Measurements from ENCODE around the gene ATP6V0E1.
"Not testable (repeated sequence)": the region's sequence is repeated elsewhere in the genome, so short reads cannot be mapped to it uniquely, and the experiment has no call there.

ATP6V0E1 gene

DNA sequence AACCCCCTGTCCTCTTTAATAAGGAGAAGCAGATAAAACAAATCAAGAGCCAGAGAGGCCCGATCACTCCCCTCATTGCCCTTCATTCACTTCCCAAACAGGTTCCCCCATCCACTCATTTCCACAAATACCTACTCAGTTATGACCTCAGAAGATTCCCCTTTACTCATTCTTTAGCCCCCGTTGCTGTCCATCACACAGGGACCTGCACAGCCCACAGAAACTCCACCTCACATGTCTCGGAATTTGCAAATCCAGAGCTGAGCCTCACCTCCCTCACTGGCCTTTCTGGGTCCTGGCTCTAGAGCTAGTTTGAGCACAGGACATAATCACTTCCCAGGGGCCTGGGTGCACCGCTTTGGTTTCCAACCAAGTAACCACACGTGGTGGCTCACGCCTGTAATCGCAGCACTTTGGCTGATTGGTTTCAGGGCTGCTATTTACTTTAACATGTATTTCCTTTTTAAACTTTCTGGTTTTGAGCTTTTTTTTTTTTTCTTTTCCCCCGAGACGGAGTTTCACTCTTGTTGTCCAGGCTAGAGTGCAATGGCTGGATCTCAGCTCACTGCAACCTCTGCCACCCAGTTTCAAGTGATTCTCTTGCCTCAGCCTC, 17.8 kb downstream of the ATP6V0E1 start:
- in situ Hi-C loops (cut with MboI; ENCODE audit: low sequenced_read_pairs), result no loop called here

DNA sequence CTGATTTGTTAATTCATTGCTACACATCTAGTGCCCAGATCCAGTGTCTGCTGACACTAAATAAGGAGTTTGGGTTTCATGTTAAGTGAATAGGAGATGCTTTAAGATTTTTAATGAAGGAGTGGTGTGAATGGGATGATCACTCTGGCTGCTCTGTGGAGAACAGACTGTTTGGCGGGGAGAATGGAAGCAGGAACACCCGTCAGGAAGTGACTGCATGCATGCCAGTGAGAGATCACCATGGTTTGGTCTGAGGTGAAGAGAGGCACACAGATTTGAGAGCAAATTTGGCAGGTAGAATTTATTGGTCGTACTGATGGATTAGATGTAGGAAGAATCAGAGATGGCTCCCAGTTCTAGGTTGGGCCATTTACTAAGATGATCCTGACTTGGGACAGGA, 19.8 kb downstream of the ATP6V0E1 start:
- in situ Hi-C loops (cut with MboI; ENCODE audit: low sequenced_read_pairs), result no loop called here

DNA sequence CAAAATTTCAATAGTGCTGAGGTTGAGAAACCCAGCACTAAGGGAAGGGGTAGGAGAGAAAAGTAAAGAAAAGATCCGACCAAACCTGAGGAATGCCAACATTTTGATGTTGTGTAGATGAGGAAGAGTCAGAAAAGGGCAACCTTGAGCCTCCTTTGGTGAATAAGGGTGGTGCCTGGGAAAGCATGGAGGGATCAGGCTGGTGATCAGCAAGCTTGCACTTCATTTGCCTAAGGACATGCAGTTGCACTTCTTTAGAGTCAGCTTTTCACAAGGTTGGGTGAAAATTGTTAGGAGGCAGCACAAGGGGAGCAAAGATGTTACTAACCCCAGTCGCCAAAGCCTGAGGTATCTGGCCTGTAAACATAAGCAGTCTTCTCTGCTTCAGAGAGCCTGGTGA, 20.4 kb downstream of the ATP6V0E1 start:
- in situ Hi-C loops (cut with MboI; ENCODE audit: low sequenced_read_pairs), result no loop called here

DNA sequence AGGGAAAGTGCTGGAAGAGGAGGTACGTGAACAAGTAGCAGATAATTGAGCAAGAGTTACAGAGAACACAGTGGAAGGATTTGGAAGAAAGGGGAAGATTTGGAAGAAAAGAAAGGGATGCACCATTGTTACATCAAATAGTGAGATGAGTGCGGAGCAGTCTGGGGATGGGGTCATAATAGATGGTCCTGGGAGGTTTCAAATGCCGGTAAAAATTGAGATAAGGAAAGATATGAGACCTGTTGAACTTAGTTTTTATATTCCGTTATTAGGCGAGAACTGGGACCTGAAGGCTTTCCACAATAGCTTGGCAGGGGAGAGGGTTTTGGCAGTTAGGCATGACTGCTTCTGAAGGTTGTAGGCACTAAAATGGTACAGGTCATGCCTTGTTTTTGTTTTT, 20.9 kb downstream of the ATP6V0E1 start:
- in situ Hi-C loops (cut with MboI; ENCODE audit: low sequenced_read_pairs), result no loop called here

DNA sequence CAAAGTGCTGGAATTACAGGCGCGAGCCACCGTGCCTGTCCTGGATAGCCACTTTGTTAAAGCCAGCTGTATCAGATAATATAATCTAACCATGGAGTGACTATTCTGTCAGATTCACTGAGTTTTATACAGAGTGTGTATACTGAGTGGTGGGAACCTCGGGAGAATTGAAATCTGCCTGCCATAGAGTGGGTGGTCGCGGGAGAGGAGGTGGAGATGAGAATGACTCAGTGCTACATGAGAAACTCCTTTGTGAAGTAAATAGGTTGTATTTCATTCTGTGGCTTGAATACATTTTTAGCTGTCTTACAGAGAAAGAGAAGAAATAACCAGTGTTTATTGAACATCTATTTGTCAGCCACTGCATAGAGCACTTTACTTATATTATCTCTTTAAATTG, 26.4 kb downstream of the ATP6V0E1 start:
- in situ Hi-C loops (cut with MboI; ENCODE audit: low sequenced_read_pairs), result no loop called here

DNA sequence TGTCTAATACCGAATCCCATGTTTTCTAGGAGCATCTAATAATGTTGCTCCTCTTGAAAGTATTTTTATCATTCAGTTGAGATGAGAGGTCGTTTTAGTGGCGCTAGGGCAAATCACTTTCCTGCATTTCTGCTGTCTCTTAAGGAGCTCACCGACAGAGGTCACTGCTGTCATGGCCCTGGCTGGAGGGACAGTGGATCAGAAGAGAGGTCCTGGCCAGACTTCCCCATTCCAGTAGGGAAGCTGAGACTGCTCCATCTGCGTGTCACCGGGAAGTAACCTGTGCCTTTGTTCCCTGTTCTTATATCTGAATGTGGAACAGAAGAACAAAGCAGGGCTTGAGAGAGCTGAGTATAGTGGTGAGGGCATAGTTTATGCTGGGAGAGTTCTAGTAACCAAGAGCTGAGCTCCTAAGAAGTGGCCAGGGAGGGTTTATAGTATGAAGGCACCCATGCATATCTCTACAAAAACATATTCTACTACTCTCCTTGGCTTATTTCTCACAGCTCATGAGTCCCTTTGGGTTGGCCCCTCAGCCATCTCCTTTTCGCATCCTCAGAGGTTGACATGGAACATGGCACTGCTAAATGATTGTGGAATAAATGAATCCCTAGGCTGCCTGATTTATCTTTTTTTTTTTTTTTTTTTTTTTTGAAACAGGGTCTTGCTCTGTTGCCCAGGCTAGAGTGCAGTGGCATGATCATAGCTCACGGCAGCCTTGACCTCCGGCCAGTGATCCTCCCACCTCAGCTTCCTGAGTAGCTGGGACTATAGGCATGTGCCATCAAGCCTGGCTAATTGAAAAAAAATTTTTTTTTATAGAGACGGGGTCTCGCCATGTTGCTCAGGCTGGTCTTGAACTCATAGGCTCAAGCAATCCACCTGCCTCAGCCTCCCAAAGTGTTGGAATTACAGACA, 27.2 kb downstream of the ATP6V0E1 start:
- in situ Hi-C loops (cut with MboI; ENCODE audit: low sequenced_read_pairs), result no loop called here

DNA sequence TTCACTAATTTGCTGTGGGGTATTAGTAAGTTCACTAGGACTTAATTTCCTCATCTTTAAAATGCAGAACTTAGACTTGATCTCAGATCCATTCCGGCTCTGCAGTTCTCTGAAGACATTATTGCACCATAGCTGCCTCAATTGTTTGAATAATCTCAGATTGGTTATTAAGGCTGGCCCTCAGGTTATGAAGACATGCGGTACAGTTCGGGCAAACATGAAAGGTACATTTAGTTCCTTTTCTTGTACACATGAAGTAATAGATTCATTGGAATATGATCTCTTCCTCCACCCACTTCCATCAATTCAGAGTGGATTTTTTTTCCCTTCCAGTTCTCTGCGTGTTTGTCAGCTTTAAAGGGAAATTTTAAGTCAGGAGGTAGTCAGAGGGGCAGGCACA, 28.0 kb downstream of the ATP6V0E1 start:
- in situ Hi-C loops (cut with MboI; ENCODE audit: low sequenced_read_pairs), result no loop called here

DNA sequence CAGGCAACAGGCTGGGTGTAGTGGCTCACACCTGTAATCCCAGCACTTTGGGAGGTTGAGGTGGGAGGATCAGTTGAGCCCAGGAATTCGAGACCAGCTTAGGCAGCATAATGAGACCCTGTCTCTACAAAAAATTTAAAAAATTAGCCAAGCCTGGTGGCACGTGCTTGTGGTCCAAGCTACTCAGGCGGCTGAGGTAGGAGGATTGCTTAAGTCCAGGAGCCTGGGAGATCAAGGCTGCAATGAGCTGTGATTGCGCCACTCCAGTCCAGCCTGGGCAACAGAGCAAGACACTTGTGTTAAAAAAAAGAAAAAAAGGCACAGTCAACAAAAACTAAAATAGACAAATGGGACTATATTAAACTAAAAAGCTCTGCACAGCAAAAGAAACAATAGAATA, 29.3 kb downstream of the ATP6V0E1 start:
- in situ Hi-C loops (cut with MboI; ENCODE audit: low sequenced_read_pairs), result no loop called here

DNA sequence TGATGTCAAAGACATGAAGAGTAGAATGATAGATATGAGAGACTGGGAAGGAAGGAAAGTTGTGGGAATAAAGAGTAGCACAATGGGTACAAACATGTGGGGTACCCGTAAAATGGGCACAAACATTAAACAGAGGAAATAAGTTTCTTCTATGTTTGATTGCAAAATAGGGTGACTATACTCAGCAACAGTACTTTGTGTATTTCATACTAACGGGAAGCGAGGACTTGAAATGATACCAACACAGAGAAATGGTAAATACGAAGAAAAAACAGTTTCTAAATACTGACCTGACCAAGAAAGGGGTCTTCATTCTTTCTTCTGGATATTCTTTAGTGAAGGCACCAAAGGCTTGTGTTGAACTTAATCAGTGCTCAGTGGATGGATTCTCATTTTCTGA, 31.1 kb downstream of the ATP6V0E1 start:
- in situ Hi-C loops (cut with MboI; ENCODE audit: low sequenced_read_pairs), result no loop called here

DNA sequence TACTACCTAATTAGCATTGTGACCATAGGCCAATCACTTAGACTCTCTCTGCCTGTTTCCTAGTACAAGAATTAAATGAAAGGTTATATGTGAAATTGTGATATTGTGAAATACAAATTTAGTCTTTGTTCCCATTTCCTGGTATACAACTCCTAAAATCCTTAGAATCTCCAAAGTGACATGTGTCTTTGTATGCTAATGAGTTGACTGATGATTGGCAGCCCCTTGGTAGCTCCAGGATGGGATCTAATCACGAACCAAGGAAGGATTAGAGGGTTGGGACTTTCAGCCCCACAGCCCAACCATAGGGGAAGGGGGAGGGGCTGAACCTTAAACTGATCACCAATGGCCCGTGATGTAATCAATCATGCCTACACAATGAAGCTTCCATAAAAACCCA, 31.6 kb downstream of the ATP6V0E1 start:
- in situ Hi-C loops (cut with MboI; ENCODE audit: low sequenced_read_pairs), result no loop called here

DNA sequence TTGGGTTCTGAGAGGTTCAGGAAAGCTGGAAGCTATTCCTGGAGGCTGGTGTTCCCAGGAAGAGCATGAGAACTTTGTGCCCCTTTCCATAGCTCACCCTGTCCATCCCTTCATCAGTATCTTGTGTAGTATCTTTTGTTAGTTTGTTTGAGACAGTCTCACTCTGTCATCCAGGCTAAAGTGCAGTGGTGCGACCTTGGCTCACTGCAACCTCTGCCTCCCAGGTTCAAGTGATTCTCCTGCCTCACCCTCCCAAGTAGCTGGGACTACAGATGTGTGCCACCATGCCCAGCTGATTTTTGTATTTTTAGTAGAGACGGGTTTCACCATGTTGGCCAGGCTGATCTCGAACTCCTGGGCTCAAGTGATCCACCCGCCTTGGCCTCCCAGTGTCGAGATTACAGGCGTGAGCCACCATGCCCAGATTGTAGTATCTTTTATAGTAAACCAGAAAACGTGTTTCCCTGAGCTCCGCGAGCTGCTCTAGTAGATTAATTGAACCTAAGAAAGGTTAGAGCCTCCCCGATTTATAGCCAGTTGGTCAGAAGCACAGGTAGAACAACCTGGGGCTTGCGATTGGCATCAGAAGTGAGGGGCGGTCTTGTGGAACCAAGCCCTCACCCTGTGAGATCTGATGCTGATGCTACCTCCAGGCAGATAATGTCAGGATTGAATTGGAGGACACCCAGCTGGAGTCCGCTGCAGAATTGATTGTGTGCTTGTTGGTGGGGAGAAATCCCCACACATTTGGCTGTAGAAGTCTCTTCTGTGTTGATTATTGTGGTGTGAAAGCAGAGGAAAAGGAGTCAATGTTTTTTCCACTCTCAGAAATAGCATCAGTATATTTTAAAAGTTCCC, 32.3 kb downstream of the ATP6V0E1 start:
- in situ Hi-C loops (cut with MboI; ENCODE audit: low sequenced_read_pairs), result no loop called here

DNA sequence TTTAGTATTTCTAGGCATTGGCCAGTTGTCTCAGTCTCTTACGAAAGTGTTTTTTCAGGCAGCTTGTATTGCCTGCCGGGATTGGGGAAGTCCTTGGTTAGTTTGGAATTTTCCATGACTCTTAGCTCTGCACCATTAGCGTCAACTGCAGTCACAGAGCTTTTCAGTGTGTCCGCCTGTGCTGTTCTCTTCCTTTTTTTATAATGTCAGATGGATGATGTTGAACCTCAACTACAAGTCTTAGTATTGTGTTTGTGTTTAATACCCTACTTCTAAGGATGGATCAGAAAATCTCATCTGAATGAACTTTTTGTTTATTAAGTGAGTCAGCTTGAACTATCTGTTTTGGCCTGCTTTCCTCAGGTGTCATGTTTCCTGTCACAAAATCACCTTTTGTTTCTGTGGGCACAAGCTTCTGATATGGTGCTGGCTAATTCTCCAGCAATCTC, 33.1 kb downstream of the ATP6V0E1 start:
- in situ Hi-C loops (cut with MboI; ENCODE audit: low sequenced_read_pairs), result no loop called here

DNA sequence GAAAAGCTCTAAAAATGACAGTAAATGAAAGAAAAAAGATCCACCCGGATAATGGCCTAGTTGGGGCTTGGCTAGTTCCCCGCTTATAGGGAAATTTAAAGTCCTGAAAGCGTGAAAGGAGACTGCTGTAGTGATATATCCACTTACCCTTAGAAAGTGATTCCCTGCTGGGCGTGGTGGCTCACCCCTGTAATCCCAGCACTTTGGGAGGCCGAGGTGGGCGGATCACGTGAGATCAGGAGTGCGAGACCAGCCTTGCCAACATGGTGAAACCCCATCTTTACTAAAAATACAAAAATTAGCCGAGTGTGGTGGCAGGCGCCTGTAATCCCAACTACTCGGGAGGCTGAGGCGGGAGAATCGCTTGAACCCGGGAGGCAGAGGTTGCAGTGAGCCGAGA, 33.5 kb downstream of the ATP6V0E1 start:
- in situ Hi-C loops (cut with MboI; ENCODE audit: low sequenced_read_pairs), result not testable (repeated sequence)

DNA sequence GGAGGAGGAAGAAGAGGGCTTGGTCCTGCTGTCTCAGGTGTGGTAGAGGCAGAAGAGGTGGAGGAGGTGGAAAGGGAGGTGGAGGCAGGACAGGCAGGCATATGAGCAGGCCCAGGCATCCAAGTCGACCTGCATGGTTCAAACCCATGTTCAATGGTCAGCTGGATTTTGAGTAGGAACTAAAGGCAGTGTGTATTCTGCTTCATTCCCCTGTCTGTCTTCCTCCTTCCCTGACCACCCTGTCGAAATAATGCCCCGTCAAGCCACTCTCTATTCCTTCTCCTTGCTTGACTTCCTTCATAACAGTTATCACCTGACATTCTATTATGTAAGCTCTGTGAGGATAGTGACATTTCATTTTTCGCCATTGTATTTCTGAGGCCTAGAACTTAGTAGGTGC, 34.8 kb downstream of the ATP6V0E1 start:
- in situ Hi-C loops (cut with MboI; ENCODE audit: low sequenced_read_pairs), result no loop called here

DNA sequence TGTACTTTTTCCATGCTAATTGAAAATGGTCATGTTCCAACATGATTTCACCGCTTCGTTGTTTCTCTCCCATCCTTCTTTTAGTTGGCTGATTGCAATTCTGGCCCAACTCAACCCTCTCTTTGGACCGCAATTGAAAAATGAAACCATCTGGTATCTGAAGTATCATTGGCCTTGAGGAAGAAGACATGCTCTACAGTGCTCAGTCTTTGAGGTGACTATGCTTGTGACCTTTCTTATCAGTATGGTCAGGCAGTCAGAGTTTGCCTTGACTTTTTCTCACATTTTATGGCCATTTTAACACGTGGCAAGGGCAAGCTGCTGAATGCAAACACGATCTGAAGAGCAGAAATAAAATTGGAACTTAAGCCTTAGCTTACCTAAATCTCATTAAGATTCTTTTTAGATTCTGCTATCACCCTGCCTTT, 36.6 kb downstream of the ATP6V0E1 start:
- in situ Hi-C loops (cut with MboI; ENCODE audit: low sequenced_read_pairs), result no loop called here

DNA sequence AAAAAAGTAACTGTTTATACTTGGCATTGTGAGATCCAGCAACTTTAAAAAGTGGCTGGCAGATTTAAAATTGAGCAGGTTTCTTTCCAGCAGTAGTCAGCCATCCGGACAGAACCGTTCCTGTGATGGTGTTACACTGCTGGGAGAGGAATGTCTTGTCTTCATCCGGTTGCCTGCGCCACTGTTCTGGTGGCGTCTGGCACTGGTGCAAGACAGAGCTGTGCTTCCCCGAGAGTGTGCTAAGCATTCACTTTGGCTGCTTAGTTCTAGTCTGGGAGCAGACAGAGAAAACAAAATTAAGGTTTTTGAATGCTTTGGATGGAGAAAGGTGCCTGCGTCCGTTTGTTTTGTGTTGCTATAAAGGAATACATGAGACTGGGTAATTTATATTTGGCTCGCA, 37.1 kb downstream of the ATP6V0E1 start:
- in situ Hi-C loops (cut with MboI; ENCODE audit: low sequenced_read_pairs), result no loop called here

DNA sequence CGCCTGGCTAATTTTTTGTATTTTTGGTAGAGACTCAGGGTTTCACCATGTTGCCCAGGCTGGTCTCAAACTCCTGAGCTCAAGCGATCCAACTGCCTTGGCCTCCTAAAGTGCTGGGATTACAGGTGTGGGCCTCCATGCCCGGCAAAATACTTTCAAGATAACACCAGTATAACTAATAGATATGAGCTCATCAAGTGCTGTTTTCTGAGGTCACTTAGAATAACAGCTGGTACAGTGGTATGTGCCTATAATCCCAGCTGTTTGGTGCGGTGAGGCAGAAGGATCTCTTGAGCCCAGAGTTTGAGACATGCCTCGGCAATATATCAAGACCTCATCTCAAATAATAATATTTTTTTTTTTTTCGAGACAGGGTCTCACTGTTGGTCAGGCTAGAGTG, 42.1 kb downstream of the ATP6V0E1 start:
- in situ Hi-C loops (cut with MboI; ENCODE audit: low sequenced_read_pairs), result no loop called here

DNA sequence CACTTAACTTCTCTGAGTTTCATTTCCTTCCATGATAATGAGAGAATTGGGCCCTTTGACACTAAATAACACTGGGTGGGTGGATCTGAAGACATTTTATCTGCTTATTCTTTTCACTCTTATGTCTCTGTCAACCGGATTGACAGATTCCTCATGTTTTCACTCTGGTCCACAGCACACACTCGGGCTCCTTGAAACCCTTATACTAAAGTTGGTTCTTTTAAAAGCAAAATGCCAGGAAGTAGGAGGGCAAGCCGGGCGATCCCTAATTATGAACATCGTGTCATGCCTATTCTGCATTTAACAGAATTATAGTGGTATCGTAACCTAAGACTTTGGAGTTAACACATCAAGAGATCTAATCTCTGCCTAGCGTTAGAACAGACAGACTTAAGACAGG, 44.3 kb downstream of the ATP6V0E1 start:
- in situ Hi-C loops (cut with MboI; ENCODE audit: low sequenced_read_pairs), result no loop called here

DNA sequence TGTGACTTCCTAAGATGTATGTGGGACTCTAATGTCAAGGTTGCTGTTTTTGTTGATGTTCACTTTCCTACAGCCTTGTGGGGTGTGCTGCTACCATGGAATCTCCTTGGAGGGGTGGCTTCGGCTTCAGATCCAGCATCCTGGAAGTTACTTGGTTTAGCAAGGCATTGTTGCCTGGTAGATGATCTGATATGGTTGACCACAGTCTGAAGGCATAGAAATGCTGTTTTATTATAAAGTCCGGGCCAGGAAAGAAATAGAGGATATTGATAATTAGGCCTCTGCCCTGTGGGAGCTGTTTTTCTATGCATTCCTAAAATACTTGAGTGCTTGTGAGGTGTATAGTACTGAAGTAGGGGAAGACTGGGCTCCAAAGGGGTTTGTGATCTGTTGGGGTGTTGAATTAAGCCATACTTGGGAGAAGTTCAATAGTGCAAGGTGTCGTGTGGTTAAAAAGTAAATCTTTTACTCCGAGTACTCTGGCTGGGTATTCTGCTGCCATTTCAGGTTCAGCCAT, 45.3 kb downstream of the ATP6V0E1 start:
- in situ Hi-C loops (cut with MboI; ENCODE audit: low sequenced_read_pairs), result no loop called here

DNA sequence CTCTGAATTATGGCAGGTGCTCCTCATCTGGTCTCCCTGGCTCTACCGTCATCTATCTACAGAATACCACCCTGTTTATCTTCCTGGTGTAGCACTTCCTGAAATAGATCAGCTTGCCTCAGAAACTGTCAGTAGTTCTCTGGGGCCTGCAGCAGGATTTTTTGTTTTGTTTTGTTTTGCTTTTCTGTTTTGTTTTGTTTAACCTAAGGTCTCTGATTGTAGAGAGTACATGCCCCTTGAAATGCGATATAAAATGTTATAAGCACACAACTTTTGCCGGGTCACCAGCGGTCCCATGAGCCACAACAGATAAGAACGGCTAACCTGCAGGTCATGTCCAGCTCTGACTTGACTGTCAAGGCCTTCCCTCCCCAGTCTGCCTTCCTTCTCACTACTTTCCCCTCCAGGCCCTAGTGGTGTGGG, 45.9 kb downstream of the ATP6V0E1 start:
- in situ Hi-C loops (cut with MboI; ENCODE audit: low sequenced_read_pairs), result no loop called here

DNA sequence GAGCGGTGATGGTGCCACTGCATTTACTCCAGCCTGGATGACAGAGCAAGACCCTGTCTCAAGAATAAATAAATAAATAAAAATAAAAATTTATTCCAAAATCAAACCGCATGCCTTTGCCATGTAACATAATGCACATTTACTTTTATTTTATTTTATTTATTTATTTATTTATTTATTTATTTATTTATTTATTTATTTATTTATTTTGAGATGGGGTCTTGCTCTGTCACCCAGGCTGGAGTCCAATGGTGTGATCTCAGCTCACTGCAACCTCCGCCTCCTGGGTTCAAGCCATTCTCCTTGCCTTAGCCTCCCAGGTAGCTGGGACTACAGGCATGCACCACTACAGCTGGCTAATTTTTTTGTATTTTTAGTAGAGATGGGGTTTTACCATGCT, 48.5 kb downstream of the ATP6V0E1 start:
- in situ Hi-C loops (cut with MboI; ENCODE audit: low sequenced_read_pairs), result not testable (repeated sequence)

Data from hTERT RPE-1 (cell line).